ENCODE data around the gene C16orf89.
"Not testable (repeated sequence)": the region's sequence is repeated elsewhere in the genome, so short reads cannot be mapped to it uniquely, and the experiment has no call there.

The C16orf89 gene

DNA sequence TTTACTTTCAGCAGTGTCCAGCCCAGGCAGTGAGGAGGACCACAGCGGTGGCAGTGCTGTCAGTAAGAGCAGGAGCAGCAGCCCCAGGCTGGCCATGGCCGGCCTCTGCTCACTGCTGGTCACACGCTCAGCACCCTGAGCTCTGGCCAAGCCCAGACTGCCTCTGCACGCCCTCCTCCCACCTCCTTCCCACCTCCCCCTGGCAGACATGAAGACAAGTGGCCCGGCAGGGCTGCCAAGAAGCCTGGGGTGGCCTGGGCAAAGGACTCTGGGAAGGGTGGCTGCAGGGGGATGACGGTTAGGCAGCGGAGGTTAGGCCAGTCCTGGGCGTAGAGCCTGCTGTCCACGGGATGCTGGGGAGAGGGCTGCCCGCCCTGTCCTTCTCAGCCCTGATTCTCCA, at the start of gene C16orf89:
Gene C16orf89 (minus strand): TSS at position 144 of the 400 bp plus-strand sequence. CDS start 48 bp downstream, at position 96.
- DNase-seq: no peak

- DNase-seq: not testable (repeated sequence)
Measured at GRCh38 chr16:5110933-5111332, 45.2 kb upstream of the C16orf89 start.

DNA sequence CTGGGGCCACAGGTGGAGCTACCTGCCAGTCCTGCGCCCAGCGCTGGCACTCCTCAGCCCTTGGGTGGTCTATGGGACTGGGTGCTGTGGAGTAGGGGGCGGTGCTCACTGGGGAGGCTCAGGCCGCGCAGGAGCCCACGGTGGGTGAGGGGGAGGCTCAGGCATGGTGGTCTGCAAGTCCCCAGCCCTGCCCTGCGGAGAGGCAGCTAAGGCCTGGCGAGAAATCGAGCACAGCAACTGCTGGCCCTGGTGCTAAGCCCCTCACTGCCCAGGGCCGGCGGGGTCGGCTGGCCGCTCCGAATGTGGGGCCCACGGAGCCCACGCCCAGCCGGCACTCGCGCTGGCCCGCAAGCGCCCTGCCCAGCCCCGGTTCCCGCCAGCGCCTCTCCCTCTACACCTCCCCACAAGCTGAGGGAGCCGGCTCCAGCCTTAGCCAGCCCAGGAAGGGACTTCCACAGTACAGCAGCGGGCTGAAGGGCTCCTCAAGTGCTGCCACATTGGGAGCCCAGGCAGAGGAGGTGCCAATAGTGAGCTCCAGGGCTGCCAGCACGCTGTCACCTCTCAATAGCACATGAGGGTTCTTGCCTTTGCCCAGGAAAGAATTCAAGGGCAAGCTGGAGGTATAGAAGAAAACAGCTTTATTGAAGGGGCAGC, 42.9 kb upstream of the C16orf89 start:
- no peak for DNase-seq

DNA sequence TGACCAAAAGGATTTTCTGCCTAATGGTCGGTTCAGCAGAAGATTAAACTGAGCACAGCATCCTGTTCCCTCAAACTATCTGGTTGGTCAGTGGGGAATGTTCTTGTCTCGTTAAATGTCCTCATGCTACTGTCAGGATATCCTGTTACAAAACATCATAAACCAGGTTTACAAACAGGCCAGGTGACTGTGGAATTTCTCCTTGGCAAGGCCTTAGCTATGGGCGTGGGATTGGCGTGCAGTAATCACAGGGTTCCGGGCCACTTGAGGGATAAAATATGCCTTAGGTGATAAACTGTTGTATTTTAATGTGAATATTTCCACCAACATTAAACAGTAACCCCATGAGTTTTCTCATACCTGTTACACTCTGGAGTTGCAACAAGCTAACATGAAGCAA, 39.3 kb upstream of the C16orf89 start:
- not testable (repeated sequence) for DNase-seq

- DNase-seq: not testable (repeated sequence)
Measured at GRCh38 chr16:5103296-5104032, 37.7 kb upstream of the C16orf89 start.

DNA sequence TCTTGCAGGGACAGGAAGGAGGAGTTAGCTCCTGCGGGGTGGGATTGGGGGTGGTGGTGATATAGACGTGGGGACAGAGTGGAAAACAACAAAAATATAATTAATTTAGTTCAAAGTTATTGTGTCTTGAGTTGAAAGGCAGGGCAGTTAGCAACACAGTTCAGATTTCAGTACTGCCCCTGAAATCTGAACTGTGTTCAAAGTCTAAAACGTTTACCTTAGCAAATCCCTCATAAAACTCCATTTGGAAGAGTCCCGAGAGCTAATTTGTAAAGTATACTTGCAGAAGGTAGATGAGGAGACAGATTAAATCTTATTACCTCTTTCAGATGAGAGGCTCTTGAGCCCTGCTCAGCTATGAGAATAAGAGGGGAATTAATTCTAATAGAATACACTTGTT, 33.4 kb upstream of the C16orf89 start:
- not testable (repeated sequence) for DNase-seq

DNA sequence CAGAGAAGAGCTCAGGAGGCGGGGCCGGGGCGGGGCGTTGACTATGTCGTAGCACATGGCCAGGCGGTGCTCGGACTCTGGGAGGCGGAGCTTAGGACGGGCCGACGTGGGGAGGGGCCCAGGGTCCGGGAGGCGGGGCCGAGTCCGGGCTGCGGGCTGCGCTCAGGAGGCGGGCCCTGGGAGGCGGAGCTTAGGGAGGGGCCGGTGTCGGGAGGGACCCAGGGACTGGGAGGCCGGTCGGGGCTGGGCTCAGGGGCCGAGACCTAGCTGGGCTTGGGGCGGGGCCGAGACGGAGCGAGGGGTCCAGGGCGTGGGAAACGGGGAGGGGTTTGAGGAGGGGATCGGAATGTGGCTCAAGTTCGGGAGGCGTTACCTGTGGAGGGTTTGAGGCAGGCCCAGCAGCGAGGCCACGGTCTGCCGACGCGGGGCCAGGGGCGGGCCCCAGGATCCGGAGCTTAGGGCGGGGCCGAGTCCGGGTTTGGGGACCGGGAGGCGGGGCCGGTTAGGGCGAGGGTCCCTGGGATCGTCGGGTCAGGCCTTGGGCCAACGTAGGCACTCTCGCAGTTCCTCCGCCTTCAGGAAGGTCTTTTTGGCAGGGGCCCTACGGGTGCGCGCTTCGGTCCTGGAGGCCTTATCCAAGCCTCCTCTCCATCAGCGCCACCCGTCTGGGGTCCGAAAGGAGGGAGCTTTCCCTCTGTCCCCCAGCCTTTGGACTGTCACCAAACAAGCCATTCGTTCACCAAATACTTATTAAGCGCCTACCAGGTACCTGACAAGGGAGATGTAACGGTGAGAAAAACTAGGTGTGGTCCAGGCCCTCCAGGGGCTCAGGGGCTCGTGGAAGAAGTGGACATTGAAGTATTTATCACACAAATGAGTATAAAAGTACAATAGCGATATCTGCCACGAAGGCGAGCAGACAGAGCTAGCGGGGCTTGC, 32.7 kb upstream of the C16orf89 start:
- not testable (repeated sequence) for DNase-seq

- peak; percentile 91 for DNase-seq
Measured at GRCh38 chr16:5097470-5098220, 31.9 kb upstream of the C16orf89 start, which contains the start of gene EEF2KMT. Gene EEF2KMT, minus strand, starts transcription at chr16:5097795. Its CDS starts 56 bp downstream, at chr16:5097739.

DNA sequence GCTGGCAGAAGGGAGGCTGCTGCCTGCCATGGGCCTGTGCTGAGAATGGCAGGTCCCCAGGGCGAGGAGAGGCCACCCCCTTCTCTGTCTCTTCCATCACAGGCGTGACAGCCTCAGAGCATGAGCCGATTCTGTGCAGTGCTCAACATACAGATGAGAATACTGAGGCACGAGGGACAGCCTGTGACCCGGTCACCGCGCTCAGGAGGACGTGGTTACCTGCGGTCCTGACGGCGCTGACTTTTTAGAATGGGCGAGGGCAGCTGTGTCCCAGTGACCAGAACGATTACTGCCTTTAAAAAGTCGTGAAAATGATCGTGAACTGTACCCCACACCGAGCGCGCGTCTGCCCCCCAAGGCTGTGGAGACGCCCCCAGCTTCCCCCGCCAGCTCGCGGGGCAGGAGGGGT, 31.3 kb upstream of the C16orf89 start:
- not testable (repeated sequence) for DNase-seq

DNA sequence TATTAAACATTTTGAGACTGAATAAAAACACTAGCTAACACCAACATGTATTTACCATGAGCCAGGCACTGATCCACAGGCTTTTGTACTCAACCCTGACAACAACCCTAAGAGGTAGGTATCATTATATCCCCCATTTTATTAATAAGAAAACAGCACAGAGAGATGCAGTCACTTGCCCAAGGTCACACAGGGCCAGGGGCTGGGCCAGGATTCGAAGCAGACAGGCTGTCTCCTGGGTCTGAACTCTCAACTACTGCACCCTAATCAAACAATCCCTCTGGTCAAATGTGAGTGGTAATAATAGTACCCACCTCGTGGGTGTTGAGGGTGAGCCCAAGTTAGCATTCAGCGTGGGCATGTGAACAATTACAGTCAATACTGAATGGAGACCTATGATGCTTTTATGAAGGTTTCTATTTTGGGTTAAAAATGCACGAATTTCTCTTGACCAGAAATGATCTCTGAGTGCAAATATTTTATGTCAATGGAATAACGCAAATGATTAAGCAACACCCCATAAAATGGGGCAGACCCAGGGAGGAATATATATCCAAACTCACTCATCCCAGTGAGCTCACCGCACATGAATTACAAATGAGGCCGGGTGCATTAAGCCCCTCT, 30.8 kb upstream of the C16orf89 start:
- DNase-seq: not testable (repeated sequence)

GRCh38 chr16:5095145-5095830, 29.5 kb upstream of the C16orf89 start:
- not testable (repeated sequence) for DNase-seq

- not testable (repeated sequence) for DNase-seq
Measured at GRCh38 chr16:5093746-5094145, 28.0 kb upstream of the C16orf89 start.

DNA sequence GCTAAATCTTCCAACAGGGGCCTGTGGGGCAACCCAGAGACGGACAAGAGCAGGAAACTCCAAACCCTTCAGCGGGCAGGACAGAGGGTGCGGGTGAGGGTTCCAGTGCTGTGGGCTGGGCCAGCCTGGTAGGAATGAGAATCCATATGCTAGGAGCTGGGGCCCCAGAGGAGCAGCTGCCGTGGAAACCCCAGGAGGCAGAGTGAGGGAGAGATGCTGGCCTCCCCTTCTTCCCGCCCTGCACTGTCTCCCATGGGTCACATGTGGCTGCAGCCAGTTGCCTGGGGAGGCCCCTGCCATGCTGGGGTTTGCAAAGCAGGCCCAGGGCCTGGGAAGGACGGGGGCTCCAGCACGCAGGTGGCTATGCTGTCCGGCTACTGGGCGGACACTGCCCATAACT, 27.3 kb upstream of the C16orf89 start:
- DNase-seq: not testable (repeated sequence)

GRCh38 chr16:5090592-5090991, 24.8 kb upstream of the C16orf89 start:
- not testable (repeated sequence) for DNase-seq

- not testable (repeated sequence) for DNase-seq
Measured at GRCh38 chr16:5089911-5090555, 24.3 kb upstream of the C16orf89 start.

GRCh38 chr16:5088936-5089335, 23.2 kb upstream of the C16orf89 start:
- not testable (repeated sequence) for DNase-seq

- DNase-seq: not testable (repeated sequence)
Measured at GRCh38 chr16:5088086-5088790, 22.5 kb upstream of the C16orf89 start.

DNA sequence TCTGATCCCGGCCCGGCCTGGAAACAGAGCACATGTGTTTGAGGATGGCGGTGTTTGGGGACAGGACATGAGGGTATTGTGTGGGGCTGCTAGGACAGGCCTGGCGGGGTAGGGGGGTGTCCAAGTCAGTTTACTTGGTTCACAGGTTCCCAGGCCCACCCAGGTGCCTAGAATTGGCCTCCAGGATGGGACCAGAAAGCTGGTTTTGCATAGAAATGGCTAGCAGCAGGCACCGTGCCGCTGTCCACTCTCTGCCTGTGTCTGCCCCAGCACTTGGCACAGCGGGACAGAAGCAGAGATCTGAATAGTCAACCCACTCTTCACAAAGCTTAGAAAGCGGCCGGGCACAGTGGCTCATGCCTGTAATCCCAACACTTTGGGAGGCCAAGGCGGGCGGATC, 20.0 kb upstream of the C16orf89 start:
- not testable (repeated sequence) for DNase-seq

GRCh38 chr16:5084802-5085201, 19.0 kb upstream of the C16orf89 start:
- not testable (repeated sequence) for DNase-seq

Measured in NCI-H1436 treated with DMSO at 0.1 percent for 48 hours (cell line).